HL-60 (cell line): ENCODE measurements around the gene IQGAP2.

ENCODE experiments used
- DNase-seq, 2 experiments: peaks; one replicate each; pipeline ENCODE4 v3.0.0-alpha.2; 2010 to 2020; ENCODE audit warnings: low read depth in 1 of 2, low spot score in 1 of 2
- H3K27ac ChIP-seq: fragments of 250-450 bp; sonication (Bioruptor Pico); replicated peaks from 2 replicates; pipeline ENCODE4 v1.5.1; 2020; ENCODE audit warnings: mild to moderate bottlenecking, moderate library complexity
- H3K27me3 ChIP-seq: fragments of 250-450 bp; sonication (Bioruptor Pico); 2 replicates; pipeline ENCODE4 v1.5.1; 2021; ENCODE audit warnings: mild to moderate bottlenecking, moderate library complexity; ENCODE audit not compliant: insufficient read depth, poor library complexity, severe bottlenecking
- H3K4me3 ChIP-seq: replicated peaks from 2 replicates; pipeline ENCODE4 v1.5.1; 2011; ENCODE audit warnings: mild to moderate bottlenecking, control low read depth, low read length; ENCODE audit not compliant: insufficient read depth
- GABPA ChIP-seq: IDR thresholded peaks from 2 replicates; pipeline ENCODE4 v1.6.1; 2012; ENCODE audit warnings: low read depth
- POLR2AphosphoS5 ChIP-seq: IDR thresholded peaks from 2 replicates; pipeline ENCODE4 v1.6.1; 2012; ENCODE audit warnings: low read depth
- SPI1 ChIP-seq: IDR thresholded peaks from 2 replicates; pipeline ENCODE4 v1.6.1; 2012; ENCODE audit warnings: low read depth, mild to moderate bottlenecking, borderline replicate concordance
- TF ChIP-seq, protein P1 (sequence below): IDR thresholded peaks from one replicate; pipeline ENCODE4 v1.5.1; 2011; ENCODE audit warnings: low read length, control low read depth, inconsistent platforms; ENCODE audit not compliant: insufficient read depth
- TF ChIP-seq, protein P2 (sequence below): IDR thresholded peaks from 2 replicates; pipeline ENCODE4 v1.6.1; 2012; ENCODE audit warnings: low read depth; ENCODE audit not compliant: insufficient replicate concordance

IQGAP2 gene

DNA sequence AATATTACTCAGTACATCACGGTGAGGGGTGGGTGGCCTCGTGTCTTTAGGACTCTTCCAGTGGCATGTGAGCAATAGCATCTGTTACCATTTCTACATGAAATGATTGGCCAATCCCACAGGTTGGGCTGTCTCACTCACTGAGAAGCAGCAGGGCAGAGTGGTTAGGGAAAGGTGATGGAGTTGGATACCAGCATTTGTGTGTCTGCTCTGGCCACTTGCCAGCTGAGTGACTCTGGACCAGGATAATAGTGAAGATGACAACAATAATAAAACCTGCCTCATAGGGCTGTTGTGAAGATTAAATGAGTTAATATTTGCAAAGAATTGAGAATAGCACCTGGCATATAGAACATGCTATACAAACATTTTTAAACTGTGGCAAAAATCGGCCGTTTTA lies 42.0 kb downstream of the IQGAP2 start:
- no peak overlapping the region for H3K27ac ChIP-seq
- no peak for DNase-seq
- TF ChIP-seq GABPA, result no peak
- TF ChIP-seq POLR2AphosphoS5, result no peak
- TF ChIP-seq SPI1, result no peak
- TF ChIP-seq, protein P1, sequence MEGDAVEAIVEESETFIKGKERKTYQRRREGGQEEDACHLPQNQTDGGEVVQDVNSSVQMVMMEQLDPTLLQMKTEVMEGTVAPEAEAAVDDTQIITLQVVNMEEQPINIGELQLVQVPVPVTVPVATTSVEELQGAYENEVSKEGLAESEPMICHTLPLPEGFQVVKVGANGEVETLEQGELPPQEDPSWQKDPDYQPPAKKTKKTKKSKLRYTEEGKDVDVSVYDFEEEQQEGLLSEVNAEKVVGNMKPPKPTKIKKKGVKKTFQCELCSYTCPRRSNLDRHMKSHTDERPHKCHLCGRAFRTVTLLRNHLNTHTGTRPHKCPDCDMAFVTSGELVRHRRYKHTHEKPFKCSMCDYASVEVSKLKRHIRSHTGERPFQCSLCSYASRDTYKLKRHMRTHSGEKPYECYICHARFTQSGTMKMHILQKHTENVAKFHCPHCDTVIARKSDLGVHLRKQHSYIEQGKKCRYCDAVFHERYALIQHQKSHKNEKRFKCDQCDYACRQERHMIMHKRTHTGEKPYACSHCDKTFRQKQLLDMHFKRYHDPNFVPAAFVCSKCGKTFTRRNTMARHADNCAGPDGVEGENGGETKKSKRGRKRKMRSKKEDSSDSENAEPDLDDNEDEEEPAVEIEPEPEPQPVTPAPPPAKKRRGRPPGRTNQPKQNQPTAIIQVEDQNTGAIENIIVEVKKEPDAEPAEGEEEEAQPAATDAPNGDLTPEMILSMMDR, result no peak
- TF ChIP-seq, protein P2, sequence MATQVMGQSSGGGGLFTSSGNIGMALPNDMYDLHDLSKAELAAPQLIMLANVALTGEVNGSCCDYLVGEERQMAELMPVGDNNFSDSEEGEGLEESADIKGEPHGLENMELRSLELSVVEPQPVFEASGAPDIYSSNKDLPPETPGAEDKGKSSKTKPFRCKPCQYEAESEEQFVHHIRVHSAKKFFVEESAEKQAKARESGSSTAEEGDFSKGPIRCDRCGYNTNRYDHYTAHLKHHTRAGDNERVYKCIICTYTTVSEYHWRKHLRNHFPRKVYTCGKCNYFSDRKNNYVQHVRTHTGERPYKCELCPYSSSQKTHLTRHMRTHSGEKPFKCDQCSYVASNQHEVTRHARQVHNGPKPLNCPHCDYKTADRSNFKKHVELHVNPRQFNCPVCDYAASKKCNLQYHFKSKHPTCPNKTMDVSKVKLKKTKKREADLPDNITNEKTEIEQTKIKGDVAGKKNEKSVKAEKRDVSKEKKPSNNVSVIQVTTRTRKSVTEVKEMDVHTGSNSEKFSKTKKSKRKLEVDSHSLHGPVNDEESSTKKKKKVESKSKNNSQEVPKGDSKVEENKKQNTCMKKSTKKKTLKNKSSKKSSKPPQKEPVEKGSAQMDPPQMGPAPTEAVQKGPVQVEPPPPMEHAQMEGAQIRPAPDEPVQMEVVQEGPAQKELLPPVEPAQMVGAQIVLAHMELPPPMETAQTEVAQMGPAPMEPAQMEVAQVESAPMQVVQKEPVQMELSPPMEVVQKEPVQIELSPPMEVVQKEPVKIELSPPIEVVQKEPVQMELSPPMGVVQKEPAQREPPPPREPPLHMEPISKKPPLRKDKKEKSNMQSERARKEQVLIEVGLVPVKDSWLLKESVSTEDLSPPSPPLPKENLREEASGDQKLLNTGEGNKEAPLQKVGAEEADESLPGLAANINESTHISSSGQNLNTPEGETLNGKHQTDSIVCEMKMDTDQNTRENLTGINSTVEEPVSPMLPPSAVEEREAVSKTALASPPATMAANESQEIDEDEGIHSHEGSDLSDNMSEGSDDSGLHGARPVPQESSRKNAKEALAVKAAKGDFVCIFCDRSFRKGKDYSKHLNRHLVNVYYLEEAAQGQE, result no peak
- no peak overlapping the region for H3K4me3 ChIP-seq
- H3K27me3 ChIP-seq, result no peaks in the 10 kb centered on the region

DNA sequence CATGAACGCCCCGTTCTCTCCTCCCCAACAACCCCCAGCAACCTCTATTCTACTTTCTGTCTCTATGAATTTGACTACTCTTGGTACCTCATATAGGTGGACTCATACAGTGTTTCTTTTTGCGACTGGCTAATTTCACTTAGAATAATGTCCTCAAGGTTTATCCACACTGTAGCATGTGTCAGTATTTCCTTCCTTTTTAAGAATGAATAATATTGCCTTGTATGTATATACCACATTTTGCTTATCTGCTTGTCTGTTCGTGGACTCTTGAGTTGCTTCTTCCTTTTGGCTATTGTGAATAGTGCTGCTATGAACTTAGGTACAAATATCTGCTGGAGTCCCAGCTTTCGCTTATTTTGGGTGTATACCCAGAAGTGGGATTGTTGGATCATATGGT lies 42.7 kb downstream of the IQGAP2 start:
- no peak for DNase-seq
- TF ChIP-seq, protein P1, result no peak
- TF ChIP-seq SPI1 (no peak), GABPA (no peak), POLR2AphosphoS5 (no peak)
- TF ChIP-seq, protein P2, result no peak

DNA sequence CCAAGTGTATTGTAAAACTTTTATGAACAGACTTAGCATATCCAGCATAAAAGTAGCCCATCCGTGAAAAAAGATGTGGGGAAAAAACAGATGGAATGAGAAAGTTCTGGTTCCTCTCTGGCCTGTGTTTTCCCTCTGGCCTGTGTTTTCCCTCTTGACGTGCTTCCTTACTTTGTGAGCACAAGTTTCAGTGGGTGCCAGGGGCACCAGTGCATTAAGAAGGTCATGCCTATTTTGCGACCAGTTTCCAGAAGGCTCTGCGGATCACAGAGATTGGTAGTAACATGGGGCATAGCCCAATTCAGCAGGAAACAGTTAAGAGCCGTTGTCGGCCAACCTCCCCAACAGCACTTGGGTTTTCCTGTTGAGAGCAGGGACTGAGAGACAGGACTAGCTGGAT lies 43.7 kb downstream of the IQGAP2 start:
- TF ChIP-seq, protein P2, result no peak
- TF ChIP-seq, protein P1, result no peak
- no peak for TF ChIP-seq SPI1
- no peak overlapping the region for H3K4me3 ChIP-seq
- no peaks in the 10 kb centered on the region for H3K27me3 ChIP-seq
- DNase-seq, result no peak
- H3K27ac ChIP-seq, result no peak overlapping the region

More for the DNA sequence above, 42.7 kb downstream of the IQGAP2 start:
- H3K27ac ChIP-seq, result no peak overlapping the region
- no peaks in the 10 kb centered on the region for H3K27me3 ChIP-seq
- H3K4me3 ChIP-seq, result no peak overlapping the region
